Vagina (tissue), 2 donors: ENCODE results near the gene LIMK1. TPM values are rescaled to one million over a fixed set of nuclear protein-coding genes. Genes with fewer than 3 reads are reported as not detected.

Experiments
- DNase-seq, 2 donors: peaks; one replicate each; pipeline ENCODE4 v3.0.0-alpha.2; 2017; ENCODE audit errors: extremely low spot score in 2 of 2
- H3K27ac ChIP-seq: fragments of 200-600 bp; sonication (generic); one replicate; pipeline ENCODE4 v1.5.1; 2019
- H3K27me3 ChIP-seq: fragments of 200-600 bp; sonication (generic); one replicate; pipeline ENCODE4 v1.5.1; 2019
- H3K36me3 ChIP-seq, 2 donors: fragments of 200-600 bp; sonication (generic); one replicate each; pipeline ENCODE4 v1.5.1; 2017 to 2019
- H3K4me1 ChIP-seq: fragments of 200-600 bp; sonication (generic); one replicate; pipeline ENCODE4 v1.5.1; 2019
- H3K4me3 ChIP-seq, 2 donors: fragments of 200-600 bp; sonication (generic); 1 replicate in 1 of 2; 2 replicates in 1 of 2; pipeline ENCODE4 v1.5.1; 2016 to 2019
- H3K9me3 ChIP-seq: fragments of 200-600 bp; sonication (generic); one replicate; pipeline ENCODE4 v1.5.1; 2019
- CTCF ChIP-seq, 3 experiments: fragments of 450-650 bp in 2 of 3; fragments of 200-600 bp in 1 of 3; sonication (generic) in 1 of 3; IDR thresholded peaks; one replicate each; pipeline ENCODE4 v1.5.1; 2017 to 2019; ENCODE audit warnings: antibody characterized with exemption in 3 of 3, mild to moderate bottlenecking in 2 of 3, moderate library complexity in 2 of 3
- POLR2A ChIP-seq, 2 donors: fragments of 450-650 bp; IDR thresholded peaks; one replicate each; pipeline ENCODE4 v1.6.1; 2017; ENCODE audit warnings: antibody characterized with exemption in 2 of 2, mild to moderate bottlenecking in 2 of 2, moderate library complexity in 2 of 2
- POLR2AphosphoS5 ChIP-seq, 2 donors: sonication (generic); formaldehyde crosslinking; IDR thresholded peaks; one replicate each; pipeline ENCODE4 v1.9.0; 2017; ENCODE audit warnings: antibody characterized with exemption in 2 of 2, mild to moderate bottlenecking in 2 of 2, low read depth in 1 of 2; ENCODE audit not compliant: insufficient read depth in 1 of 2
- intact Hi-C: fragments of 100-400 bp; cut with DNase I; formaldehyde crosslinking; loops from one replicate; pipeline ENCODE4 v1.15.1; 2023
- total RNA-seq: library from RNA; depleted of rRNA; stranded (reverse); fragments of >200 nt; gene quantifications from one replicate; pipeline ENCODE4 v1.2.3, GENCODE V29; 2016

Gene LIMK1
- total RNA-seq, 1 donor from 2014 or later, result 28.2 TPM

GRCh38 chr7:74057216-74057925, 26.2 kb upstream of the LIMK1 start:
- Histone ChIP-seq H3K27me3 (no peaks in the 10 kb centered on the region), H3K36me3 (peaks cover 0 to 23% of the 10 kb centered on the region in 2 donors), H3K27ac (no peak overlapping the region)

GRCh38 chr7:74057987-74058386, 25.6 kb upstream of the LIMK1 start:
- intact Hi-C loops, result no loop called here
- Histone ChIP-seq H3K4me1 (peaks cover 33% of the 10 kb centered on the region), H3K27me3 (no peaks in the 10 kb centered on the region), H3K9me3 (no peaks in the 10 kb centered on the region), H3K36me3 (peaks cover 0 to 24% of the 10 kb centered on the region in 2 donors), H3K27ac (no peak overlapping the region), H3K4me3 (no peak overlapping the region)
- TF ChIP-seq POLR2AphosphoS5 (IDR thresholded peaks at IDR 0.05; ENCODE audit: insufficient read depth in 1 of 2, low read depth in 1 of 2) (no peak), POLR2A (IDR thresholded peaks at IDR 0.05) (no peak), CTCF (IDR thresholded peaks at IDR 0.05) (no peak)
- DNase-seq, result no peak

More at GRCh38 chr7:74057216-74057925, 26.2 kb upstream of the LIMK1 start:
- Histone ChIP-seq H3K9me3 (no peaks in the 10 kb centered on the region), H3K4me1 (peaks cover 31% of the 10 kb centered on the region), H3K4me3 (no peak overlapping the region)
- TF ChIP-seq POLR2A (IDR thresholded peaks at IDR 0.05), result no peak
- no peak for TF ChIP-seq POLR2AphosphoS5 (IDR thresholded peaks at IDR 0.05; ENCODE audit: insufficient read depth in 1 of 2, low read depth in 1 of 2)
- TF ChIP-seq CTCF (IDR thresholded peaks at IDR 0.05), result no peak
- intact Hi-C loops, result no loop called here
- no peak for DNase-seq

GRCh38 chr7:74058486-74058885, 25.1 kb upstream of the LIMK1 start:
- intact Hi-C loops, result no loop called here
- Histone ChIP-seq H3K27ac (no peak overlapping the region), H3K36me3 (peaks cover 0 to 24% of the 10 kb centered on the region in 2 donors)

GRCh38 chr7:74059037-74059436, 24.6 kb upstream of the LIMK1 start:
- H3K9me3 ChIP-seq, result no peaks in the 10 kb centered on the region
- H3K36me3 ChIP-seq, result peaks cover 0 to 27% of the 10 kb centered on the region in 2 donors
- H3K4me3 ChIP-seq, result no peak overlapping the region
- no peak for TF ChIP-seq POLR2A (IDR thresholded peaks at IDR 0.05)
- TF ChIP-seq CTCF (IDR thresholded peaks at IDR 0.05), result no peak
- no peak for TF ChIP-seq POLR2AphosphoS5 (IDR thresholded peaks at IDR 0.05; ENCODE audit: insufficient read depth in 1 of 2, low read depth in 1 of 2)
- intact Hi-C loops, result no loop called here
- H3K4me1 ChIP-seq, result peaks cover 33% of the 10 kb centered on the region
- DNase-seq, result no peak
- H3K27me3 ChIP-seq, result no peaks in the 10 kb centered on the region
- no peak overlapping the region for H3K27ac ChIP-seq

More at GRCh38 chr7:74058486-74058885, 25.1 kb upstream of the LIMK1 start:
- no peaks in the 10 kb centered on the region for H3K9me3 ChIP-seq
- TF ChIP-seq POLR2A (IDR thresholded peaks at IDR 0.05) (no peak), POLR2AphosphoS5 (IDR thresholded peaks at IDR 0.05; ENCODE audit: insufficient read depth in 1 of 2, low read depth in 1 of 2) (no peak), CTCF (IDR thresholded peaks at IDR 0.05) (no peak)
- H3K27me3 ChIP-seq, result no peaks in the 10 kb centered on the region
- DNase-seq, result no peak
- H3K4me1 ChIP-seq, result peaks cover 33% of the 10 kb centered on the region
- H3K4me3 ChIP-seq, result no peak overlapping the region
